Neuronal stem cell (in vitro differentiated cells): ENCODE results near the gene ARHGEF10L.
A peak's percentile ranks its signal among the peaks of the same experiment; 100 is the strongest.

Experiments used
- DNase-seq: peaks from one replicate; pipeline ENCODE4 v3.0.0-alpha.2; 2013; ENCODE audit warnings: low spot score
- H2AFZ ChIP-seq: one replicate; pipeline ENCODE4 v1.6.1; 2013; ENCODE audit warnings: mild to moderate bottlenecking, low read length, inconsistent platforms
- H2AK5ac ChIP-seq: 2 replicates; pipeline ENCODE4 v1.6.1; 2013; ENCODE audit warnings: low read depth, mild to moderate bottlenecking, inconsistent platforms, low read length, moderate library complexity, mixed read lengths
- H2BK120ac ChIP-seq: 2 replicates; pipeline ENCODE4 v1.6.1; 2013; ENCODE audit warnings: low read depth, mild to moderate bottlenecking, inconsistent platforms, low read length, moderate library complexity, mixed read lengths
- H2BK12ac ChIP-seq: one replicate; pipeline ENCODE4 v1.6.1; 2013; ENCODE audit warnings: low read length, inconsistent platforms
- H2BK15ac ChIP-seq: 2 replicates; pipeline ENCODE4 v1.6.1; 2013; ENCODE audit warnings: mild to moderate bottlenecking, low read length, inconsistent platforms, mixed read lengths
- H2BK5ac ChIP-seq: one replicate; pipeline ENCODE4 v1.6.1; 2013; ENCODE audit warnings: inconsistent platforms, mild to moderate bottlenecking, low read length, moderate library complexity
- H3K14ac ChIP-seq: one replicate; pipeline ENCODE4 v1.6.1; 2013; ENCODE audit warnings: low read length, inconsistent platforms
- H3K18ac ChIP-seq: 2 replicates; pipeline ENCODE4 v1.6.1; 2013; ENCODE audit warnings: low read length, inconsistent platforms
- H3K23ac ChIP-seq: 2 replicates; pipeline ENCODE4 v1.6.1; 2013; ENCODE audit warnings: low read depth, mild to moderate bottlenecking, mixed read lengths, low read length, inconsistent platforms; ENCODE audit not compliant: poor library complexity
- H3K27ac ChIP-seq: replicated peaks from 3 replicates; pipeline ENCODE4 v1.5.1; 2013; ENCODE audit warnings: low read length, inconsistent platforms
- H3K27me3 ChIP-seq, 3 experiments: 2 replicates each; pipeline ENCODE4 v1.6.1; 2013; ENCODE audit warnings: low read length in 3 of 3, mild to moderate bottlenecking in 2 of 3, inconsistent platforms in 1 of 3, low read depth in 1 of 3, mixed read lengths in 1 of 3, moderate library complexity in 1 of 3; ENCODE audit not compliant: control insufficient read depth in 3 of 3, insufficient read depth in 3 of 3
- H3K36me3 ChIP-seq, 2 donors: replicated peaks in 1 of 2; 2 replicates each; pipeline ENCODE4 v1.6.1; 2013; ENCODE audit warnings: low read length in 2 of 2; ENCODE audit not compliant: control insufficient read depth in 2 of 2, insufficient read depth in 2 of 2
- H3K4ac ChIP-seq: 2 replicates; pipeline ENCODE4 v1.6.1; 2013; ENCODE audit warnings: inconsistent platforms, mild to moderate bottlenecking, low read length, moderate library complexity
- H3K4me1 ChIP-seq, 2 donors: 1 replicate in 1 of 2; 2 replicates in 1 of 2; pipeline ENCODE4 v1.6.1; 2013; ENCODE audit warnings: low read length in 2 of 2, low read depth in 1 of 2; ENCODE audit not compliant: control insufficient read depth in 2 of 2, insufficient read depth in 1 of 2
- H3K4me2 ChIP-seq: one replicate; pipeline ENCODE4 v1.6.1; 2013; ENCODE audit warnings: mild to moderate bottlenecking, low read length, inconsistent platforms; ENCODE audit not compliant: insufficient read depth, poor library complexity, severe bottlenecking
- H3K4me3 ChIP-seq, 2 donors: 2 replicates each; pipeline ENCODE4 v1.5.1; 2013; ENCODE audit warnings: low read length in 2 of 2, mild to moderate bottlenecking in 2 of 2, inconsistent platforms in 1 of 2, moderate library complexity in 1 of 2
- H3K79me1 ChIP-seq: one replicate; pipeline ENCODE4 v1.6.1; 2013; ENCODE audit warnings: low read depth, mild to moderate bottlenecking, inconsistent platforms, low read length, moderate library complexity
- H3K9ac ChIP-seq: one replicate; pipeline ENCODE4 v1.6.1; 2013; ENCODE audit warnings: mild to moderate bottlenecking, low read depth, low read length, inconsistent platforms; ENCODE audit not compliant: poor library complexity
- H3K9me3 ChIP-seq, 2 donors: replicated peaks in 1 of 2; 2 replicates each; pipeline versions ENCODE3 to v1.6.1; 2013; ENCODE audit warnings: low read length in 2 of 2, mild to moderate bottlenecking in 2 of 2, inconsistent platforms in 1 of 2, low read depth in 1 of 2, mixed read lengths in 1 of 2, moderate library complexity in 1 of 2; ENCODE audit not compliant: control insufficient read depth in 2 of 2, insufficient read depth in 1 of 2
- H4K8ac ChIP-seq: one replicate; pipeline ENCODE4 v1.6.1; 2013; ENCODE audit warnings: low read depth, mild to moderate bottlenecking, inconsistent platforms, low read length, moderate library complexity
- H4K91ac ChIP-seq: one replicate; pipeline ENCODE4 v1.6.1; 2013; ENCODE audit warnings: low read length, low read depth, mild to moderate bottlenecking, inconsistent platforms; ENCODE audit not compliant: poor library complexity
- WGBS, 2 donors: extraction: QIAGEN DNeasy Blood & Tissue Kit; methylation state at CpG; one replicate each; pipeline ENCODE4 v1.1.7; 2013; ENCODE audit warnings: missing lambda C conversion rate in 2 of 2, mixed read lengths in 1 of 2; ENCODE audit not compliant: insufficient read length in 2 of 2, insufficient replicate concordance in 1 of 2; ENCODE audit errors: extremely low coverage in 2 of 2; 5-methylcytosine and 5-hydroxymethylcytosine counted together

Gene ARHGEF10L

GRCh38 chr1:17600321-17600720 is 60.8 kb downstream of the ARHGEF10L start:
- Histone ChIP-seq H4K8ac (no peak overlapping the region), H2AFZ (no peak overlapping the region), H3K79me1 (peaks cover 10% of the 10 kb centered on the region), H3K27me3 (no peaks in the 10 kb centered on the region), H2AK5ac (no peak overlapping the region), H3K4ac (no peak overlapping the region), H3K14ac (no peak overlapping the region), H2BK12ac (no peak overlapping the region), H3K4me1 (no peaks in the 10 kb centered on the region), H3K36me3 (peaks cover 6 to 20% of the 10 kb centered on the region in 2 donors), H3K9me3 (no peaks in the 10 kb centered on the region), H4K91ac (no peak overlapping the region), H3K18ac (no peak overlapping the region), H2BK5ac (no peak overlapping the region), H3K4me2 (no peak overlapping the region), H3K27ac (no peak overlapping the region), H3K4me3 (no peak overlapping the region), H3K23ac (no peak overlapping the region), H2BK120ac (no peak overlapping the region), H3K9ac (no peak overlapping the region), H2BK15ac (no peak overlapping the region)
- no peak for DNase-seq
- no CpG with 5 or more reads among the region's 6 CpGs for WGBS, 2 donors

- H3K4me2 ChIP-seq: no peak overlapping the region
- no peak overlapping the region for H2AFZ ChIP-seq
- no peak overlapping the region for H3K18ac ChIP-seq
- H2BK5ac ChIP-seq: no peak overlapping the region
- H3K27me3 ChIP-seq: no peaks in the 10 kb centered on the region
- no peak overlapping the region for H3K9ac ChIP-seq
- H3K4me1 ChIP-seq: peaks cover 0 to 2% of the 10 kb centered on the region in 2 donors
- H3K9me3 ChIP-seq: no peaks in the 10 kb centered on the region
- H3K27ac ChIP-seq: no peak overlapping the region
- H2BK15ac ChIP-seq: no peak overlapping the region
- no peak for DNase-seq
- no peak overlapping the region for H2BK120ac ChIP-seq
- H4K8ac ChIP-seq: no peak overlapping the region
- peaks cover 9% of the 10 kb centered on the region for H3K79me1 ChIP-seq
- WGBS, 2 donors: no CpG with 5 or more reads among the region's 17 CpGs
- no peak overlapping the region for H2BK12ac ChIP-seq
- no peak overlapping the region for H3K14ac ChIP-seq
- H3K4me3 ChIP-seq: no peak overlapping the region
- peak overlapping the region; percentile 84 for H2AK5ac ChIP-seq
- no peak overlapping the region for H3K23ac ChIP-seq
- H3K4ac ChIP-seq: no peak overlapping the region
- H3K36me3 ChIP-seq: peaks cover 8 to 26% of the 10 kb centered on the region in 2 donors
- H4K91ac ChIP-seq: no peak overlapping the region
Measured at GRCh38 chr1:17601643-17602382, 62.3 kb downstream of the ARHGEF10L start.

GRCh38 chr1:17603091-17603841 is 63.8 kb downstream of the ARHGEF10L start:
- Histone ChIP-seq H3K27me3 (no peaks in the 10 kb centered on the region), H2BK15ac (no peak overlapping the region)
- no CpG with 5 or more reads among the region's 26 CpGs for WGBS, 2 donors

More at GRCh38 chr1:17603091-17603841, 63.8 kb downstream of the ARHGEF10L start:
- H3K79me1 ChIP-seq: peaks cover 9% of the 10 kb centered on the region
- no peaks in the 10 kb centered on the region for H3K9me3 ChIP-seq
- H4K91ac ChIP-seq: no peak overlapping the region
- DNase-seq: no peak
- H3K23ac ChIP-seq: no peak overlapping the region
- H3K36me3 ChIP-seq: peaks cover 10 to 34% of the 10 kb centered on the region in 2 donors
- H3K4me1 ChIP-seq: peaks cover 0 to 2% of the 10 kb centered on the region in 2 donors
- H2BK12ac ChIP-seq: no peak overlapping the region
- H3K27ac ChIP-seq: no peak overlapping the region
- peak overlapping the region; percentile 39 for H2BK5ac ChIP-seq
- no peak overlapping the region for H2AK5ac ChIP-seq
- H3K18ac ChIP-seq: no peak overlapping the region
- no peak overlapping the region for H3K14ac ChIP-seq
- no peak overlapping the region for H2BK120ac ChIP-seq
- no peak overlapping the region for H3K4ac ChIP-seq
- H4K8ac ChIP-seq: no peak overlapping the region
- no peak overlapping the region for H3K4me2 ChIP-seq
- no peak overlapping the region for H3K4me3 ChIP-seq
- H2AFZ ChIP-seq: no peak overlapping the region
- no peak overlapping the region for H3K9ac ChIP-seq
